ENCODE measurements around the gene TMEM35A. TPM values are rescaled to one million over a fixed set of nuclear protein-coding genes. Genes with fewer than 3 reads are reported as not detected.

TMEM35A gene
- total and polyA plus RNA-seq, 9 of the 15 experiments (the other 6 are each of a cell fraction or from before 2014, with no cell fraction given): not detected

- TF ChIP-seq ATF1 (CRISPR knock-in tag; IDR thresholded peaks at IDR 0.05): no peak
- TF ChIP-seq ATF1 (tag; IDR thresholded peaks at IDR 0.05): peak; percentile 90
- TF ChIP-seq CEBPG (CRISPR knock-in tag; IDR thresholded peaks at IDR 0.05): no peak
- TF ChIP-seq CEBPG (tag; conservative IDR thresholded peaks at IDR 0.05 in 1 of 2, IDR thresholded peaks at IDR 0.05 in 1 of 2): peak; percentile 42 to 50; a peak in 2 of 4 replicates
- no peak for TF ChIP-seq TCF3 (CRISPR knock-in tag; IDR thresholded peaks at IDR 0.05)
- no peak for TF ChIP-seq FOXA1 (IDR thresholded peaks at IDR 0.05; ENCODE audit: borderline replicate concordance)
- TF ChIP-seq E2F8 (IDR thresholded peaks at IDR 0.05; ENCODE audit: low read depth, partially characterized antibody): peak; percentile 92
- no peak for TF ChIP-seq CAMTA2 (CRISPR knock-in tag; conservative IDR thresholded peaks at IDR 0.05)
- no peak for TF ChIP-seq ZBTB26 (CRISPR knock-in tag; IDR thresholded peaks at IDR 0.05)
- TF ChIP-seq ZNF217 (CRISPR knock-in tag; IDR thresholded peaks at IDR 0.05): no peak
- peak; percentile 97 to 98 for TF ChIP-seq NRF1 (conservative IDR thresholded peaks at IDR 0.05 in 1 of 2, IDR thresholded peaks at IDR 0.05 in 1 of 2)
- peak; percentile 77 for TF ChIP-seq NFYB (IDR thresholded peaks at IDR 0.05; ENCODE audit: extremely low read depth, insufficient read length)
- no peak for TF ChIP-seq KLF16 (IDR thresholded peaks at IDR 0.05)
- peak; percentile 25; the same call in 1 of the 2 replicates for TF ChIP-seq PML (IDR thresholded peaks at IDR 0.05; ENCODE audit: low read length)
- no peak for TF ChIP-seq ELF4 (CRISPR knock-in tag; IDR thresholded peaks at IDR 0.05)
- TF ChIP-seq POLR2G (IDR thresholded peaks at IDR 0.05; ENCODE audit: low read depth, low read length): peak; percentile 73
- TF ChIP-seq MAX (CRISPR knock-in tag; IDR thresholded peaks at IDR 0.05): peak; percentile 58; the same call in 1 of the 2 replicates
- TF ChIP-seq ETS1 (conservative IDR thresholded peaks at IDR 0.05; ENCODE audit: control insufficient read depth, low read depth, low read length): no peak
- TF ChIP-seq ESRRA (IDR thresholded peaks at IDR 0.05; ENCODE audit: borderline replicate concordance, low read depth): peak; percentile 49; the same call in 1 of the 2 replicates
- TF ChIP-seq ETV1 (tag; conservative IDR thresholded peaks at IDR 0.05; ENCODE audit: low read depth): no peak
- no peak for TF ChIP-seq ZBTB33 (CRISPR knock-in tag; IDR thresholded peaks at IDR 0.05)
Measured at GRCh38 chrX:101097546-101098453, 19.1 kb downstream of the TMEM35A start, which contains the start of gene CENPI (continued).

Data from K562 (cell line).